ENCODE measurements around the gene ACAD9. TPM values are rescaled to one million over a fixed set of nuclear protein-coding genes. Genes with fewer than 3 reads are reported as not detected.
"Not testable (repeated sequence)": the region's sequence is repeated elsewhere in the genome, so short reads cannot be mapped to it uniquely, and the experiment has no call there.

Gene ACAD9
- total RNA-seq, 1 donor from 2014 or later = 45.6 TPM

GRCh38 chr3:128859630-128860029 is 19.8 kb upstream of the ACAD9 start:
- DNase-seq (ENCODE audit: extremely low read depth, low read depth, low spot score) = no peak

- no peak for DNase-seq (ENCODE audit: extremely low read depth, low read depth, low spot score)
Observed at GRCh38 chr3:128861491-128861890, 17.9 kb upstream of the ACAD9 start.

GRCh38 chr3:128863560-128863959 is 15.9 kb upstream of the ACAD9 start:
- no peak for DNase-seq (ENCODE audit: extremely low read depth, low read depth, low spot score)

GRCh38 chr3:128864351-128864811 is 15.0 kb upstream of the ACAD9 start:
- DNase-seq (ENCODE audit: extremely low read depth, low read depth, low spot score) = no peak

GRCh38 chr3:128864849-128865804 is 14.3 kb upstream of the ACAD9 start:
- DNase-seq (ENCODE audit: extremely low read depth, low read depth, low spot score) = not testable (repeated sequence)

GRCh38 chr3:128867200-128868125 is 12.0 kb upstream of the ACAD9 start:
- no peak for DNase-seq (ENCODE audit: extremely low read depth, low read depth, low spot score)

GRCh38 chr3:128870347-128870746 is 9.1 kb upstream of the ACAD9 start:
- DNase-seq (ENCODE audit: extremely low read depth, low read depth, low spot score) = no peak

GRCh38 chr3:128872282-128872681 is 7.1 kb upstream of the ACAD9 start:
- no peak for DNase-seq (ENCODE audit: extremely low read depth, low read depth, low spot score)

- no peak for DNase-seq (ENCODE audit: extremely low read depth, low read depth, low spot score)
Observed at GRCh38 chr3:128872744-128873143, 6.7 kb upstream of the ACAD9 start.

GRCh38 chr3:128873244-128874022 is 6.0 kb upstream of the ACAD9 start:
- no peak for DNase-seq (ENCODE audit: extremely low read depth, low read depth, low spot score)

- DNase-seq (ENCODE audit: extremely low read depth, low read depth, low spot score) = no peak
Observed at GRCh38 chr3:128874481-128875180, 4.8 kb upstream of the ACAD9 start.

- DNase-seq (ENCODE audit: extremely low read depth, low read depth, low spot score) = no peak
Observed at GRCh38 chr3:128875556-128876120, 3.8 kb upstream of the ACAD9 start.

GRCh38 chr3:128878011-128878457 is 1.4 kb upstream of the ACAD9 start:
- DNase-seq (ENCODE audit: extremely low read depth, low read depth, low spot score) = no peak

GRCh38 chr3:128878556-128879124 is 780 bp upstream of the ACAD9 start:
- DNase-seq (ENCODE audit: extremely low read depth, low read depth, low spot score) = no peak

- DNase-seq (ENCODE audit: extremely low read depth, low read depth, low spot score) = no peak
Observed at GRCh38 chr3:128879991-128880390, 571 bp downstream of the ACAD9 start.

GRCh38 chr3:128880455-128880854 is 1.0 kb downstream of the ACAD9 start:
- not testable (repeated sequence) for DNase-seq (ENCODE audit: extremely low read depth, low read depth, low spot score)

GRCh38 chr3:128881576-128881975 is 2.2 kb downstream of the ACAD9 start:
- no peak for DNase-seq (ENCODE audit: extremely low read depth, low read depth, low spot score)

GRCh38 chr3:128882719-128883118 is 3.3 kb downstream of the ACAD9 start:
- no peak for DNase-seq (ENCODE audit: extremely low read depth, low read depth, low spot score)

- no peak for DNase-seq (ENCODE audit: extremely low read depth, low read depth, low spot score)
Observed at GRCh38 chr3:128884992-128885391, 5.6 kb downstream of the ACAD9 start.
